H1 (cell line): Measurements from ENCODE around the gene ZXDC. TPM values are rescaled to one million over a fixed set of nuclear protein-coding genes. Genes with fewer than 3 reads are reported as not detected.

Source experiments
- CTCF ChIP-seq, 3 experiments: IDR thresholded peaks; 1 replicate in 2 of 3; 2 replicates in 1 of 3; pipeline versions ENCODE4 v1.5.1 to v1.6.1; 2011; ENCODE audit warnings: low read length in 3 of 3, mild to moderate bottlenecking in 3 of 3, inconsistent platforms in 2 of 3, low read depth in 1 of 3, moderate library complexity in 1 of 3; ENCODE audit not compliant: insufficient read depth in 1 of 3; ENCODE audit errors: control extremely low read depth in 1 of 3
- EGR1 ChIP-seq: IDR thresholded peaks from 2 replicates; pipeline ENCODE4 v1.6.1; 2011; ENCODE audit warnings: low read depth, low read length, borderline replicate concordance
- KDM4A ChIP-seq: IDR thresholded peaks from one replicate; pipeline ENCODE4 v1.7.1; 2012; ENCODE audit warnings: low read depth, mild to moderate bottlenecking, moderate library complexity, low read length, inconsistent platforms; ENCODE audit not compliant: severe bottlenecking
- TCF12 ChIP-seq: IDR thresholded peaks from 2 replicates; pipeline ENCODE4 v1.6.1; 2011; ENCODE audit warnings: low read depth, mild to moderate bottlenecking, low read length
- polyA plus RNA-seq, 7 experiments: library from polyadenylated mRNA; depleted of rRNA in 3 of 7; stranded (reverse) in 5 of 7; unstranded in 2 of 7; fragments of >200 nt in 5 of 7; fragments of 200-250 nt in 2 of 7; gene quantifications; 1 replicate in 5 of 7; 2 replicates in 1 of 7; 4 replicates in 1 of 7; pipeline versions ENCODE4 v1.2.1 to v1.2.3, GENCODE V29; 2011 to 2013; ENCODE audit warnings: missing spikeins in 2 of 7, mixed read lengths in 2 of 7
- total RNA-seq: library from RNA; stranded (reverse); fragmentation: NEBNext Ultra II Directional; extraction: Animal tissue kit (Norgen Biotek cat#: 25700); gene quantifications from 2 replicates; pipeline ENCODE4 v1.2.1, GENCODE V29; 2021

Gene ZXDC
- total and polyA plus RNA-seq, 2 of the 8 experiments (the other 6 are each of a cell fraction or from before 2014, with no cell fraction given), result 12.7 to 24.3 TPM

- no peak for TF ChIP-seq CTCF (IDR thresholded peaks at IDR 0.05; ENCODE audit: control extremely low read depth in 1 of 3, insufficient read depth in 1 of 3, low read depth in 1 of 3, low read length in 3 of 3)
- TF ChIP-seq KDM4A, result no peak
- TF ChIP-seq TCF12, result no peak
- TF ChIP-seq EGR1, result no peak
Observed at GRCh38 chr3:126448893-126449180, 26.9 kb downstream of the ZXDC start (continued).
